OCI-LY7 (cell line): ENCODE measurements around the gene SLIT3.

Experiments
- EZH2phosphoT487 ChIP-seq: fragments of 200-600 bp; sonication (generic); IDR thresholded peaks from 2 replicates; pipeline ENCODE4 v1.6.1; 2018; ENCODE audit warnings: low read depth, borderline replicate concordance, mild to moderate bottlenecking, mixed run types, antibody characterized with exemption, low read length, moderate library complexity, mixed read lengths
- TF ChIP-seq, protein P1 (sequence below): fragments of 200-600 bp; sonication (generic); conservative IDR thresholded peaks from 2 replicates; pipeline ENCODE4 v1.5.1; 2014; ENCODE audit warnings: mild to moderate bottlenecking, antibody characterized with exemption, low read length, moderate library complexity, mixed read lengths

DNA sequence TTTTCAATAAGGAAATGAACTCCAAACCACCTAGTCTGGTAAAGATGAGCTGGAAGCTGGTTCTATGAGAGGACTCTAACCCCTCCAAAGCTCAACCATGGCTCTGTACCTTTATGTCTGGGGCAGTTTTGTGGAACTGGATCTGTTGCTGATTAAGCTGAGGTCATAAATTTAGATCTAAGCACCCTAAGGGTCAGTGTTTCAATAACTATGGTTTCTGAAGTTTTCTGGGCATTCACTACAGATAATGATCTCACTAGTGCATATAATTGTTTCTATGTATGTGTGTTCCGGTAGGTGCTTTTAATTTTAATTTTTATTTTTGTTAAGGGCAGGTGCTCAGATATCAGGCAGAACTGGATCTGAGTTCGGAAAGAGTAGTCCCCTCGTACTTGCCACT is 463.1 kb downstream of the SLIT3 start:
- TF ChIP-seq, protein P1, sequence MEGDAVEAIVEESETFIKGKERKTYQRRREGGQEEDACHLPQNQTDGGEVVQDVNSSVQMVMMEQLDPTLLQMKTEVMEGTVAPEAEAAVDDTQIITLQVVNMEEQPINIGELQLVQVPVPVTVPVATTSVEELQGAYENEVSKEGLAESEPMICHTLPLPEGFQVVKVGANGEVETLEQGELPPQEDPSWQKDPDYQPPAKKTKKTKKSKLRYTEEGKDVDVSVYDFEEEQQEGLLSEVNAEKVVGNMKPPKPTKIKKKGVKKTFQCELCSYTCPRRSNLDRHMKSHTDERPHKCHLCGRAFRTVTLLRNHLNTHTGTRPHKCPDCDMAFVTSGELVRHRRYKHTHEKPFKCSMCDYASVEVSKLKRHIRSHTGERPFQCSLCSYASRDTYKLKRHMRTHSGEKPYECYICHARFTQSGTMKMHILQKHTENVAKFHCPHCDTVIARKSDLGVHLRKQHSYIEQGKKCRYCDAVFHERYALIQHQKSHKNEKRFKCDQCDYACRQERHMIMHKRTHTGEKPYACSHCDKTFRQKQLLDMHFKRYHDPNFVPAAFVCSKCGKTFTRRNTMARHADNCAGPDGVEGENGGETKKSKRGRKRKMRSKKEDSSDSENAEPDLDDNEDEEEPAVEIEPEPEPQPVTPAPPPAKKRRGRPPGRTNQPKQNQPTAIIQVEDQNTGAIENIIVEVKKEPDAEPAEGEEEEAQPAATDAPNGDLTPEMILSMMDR: no peak
- TF ChIP-seq EZH2phosphoT487: no peak
